K562 (cell line): Measurements from ENCODE around the gene GAL3ST2. TPM values are rescaled to one million over a fixed set of nuclear protein-coding genes. Genes with fewer than 3 reads are reported as not detected.

Experiments
- CBX1 ChIP-seq: sonication (generic); IDR thresholded peaks from 2 replicates; pipeline ENCODE4 v1.6.1; 2016; ENCODE audit warnings: antibody characterized with exemption, low read depth, mild to moderate bottlenecking
- CREB3L1 ChIP-seq: fragments of 450-650 bp; IDR thresholded peaks from 2 replicates; pipeline ENCODE4 v1.6.1; 2014; ENCODE audit warnings: low read depth, mild to moderate bottlenecking, moderate library complexity, borderline replicate concordance
- GATAD2A ChIP-seq: fragments of 450-650 bp; IDR thresholded peaks from 2 replicates; pipeline ENCODE4 v1.6.1; 2017
- HDAC8 ChIP-seq: fragments of 450-650 bp; IDR thresholded peaks from 2 replicates; pipeline ENCODE4 v1.6.1; 2016; ENCODE audit warnings: mild to moderate bottlenecking, missing genetic modification characterization, moderate library complexity, missing compliant biosample characterization
- ILF3 ChIP-seq: fragments of 450-650 bp; IDR thresholded peaks from 2 replicates; pipeline ENCODE4 v1.6.1; 2018; ENCODE audit warnings: antibody characterized with exemption, mild to moderate bottlenecking, moderate library complexity, borderline replicate concordance
- KLF10 ChIP-seq: fragments of 250-450 bp; sonication (Bioruptor Pico); IDR thresholded peaks from 2 replicates; pipeline ENCODE4 v1.6.1; 2021; ENCODE audit warnings: matching md5 sums
- L3MBTL2 ChIP-seq: fragments of 450-650 bp; IDR thresholded peaks from 2 replicates; pipeline ENCODE4 v1.6.1; 2016; ENCODE audit warnings: mild to moderate bottlenecking, moderate library complexity
- MAZ ChIP-seq, 2 experiments: fragments of 450-650 bp in 1 of 2; sonication (generic) in 1 of 2; formaldehyde crosslinking; IDR thresholded peaks in 1 of 2; conservative IDR thresholded peaks in 1 of 2; 2 replicates each; pipeline versions ENCODE4 v1.4.0 to v1.5.0; 2020; ENCODE audit warnings: mild to moderate bottlenecking in 1 of 2, missing genetic modification reagents in 1 of 2
- RAD51 ChIP-seq: fragments of 450-650 bp; IDR thresholded peaks from 2 replicates; pipeline ENCODE4 v1.7.1; 2016; ENCODE audit warnings: low read depth, mild to moderate bottlenecking, borderline replicate concordance
- RHOXF2B ChIP-seq: fragments of 250-450 bp; sonication (Bioruptor Pico); conservative IDR thresholded peaks from 2 replicates; pipeline ENCODE4 v1.5.1; 2021
- SLC30A9 ChIP-seq: fragments of 250-450 bp; sonication (Bioruptor Pico); IDR thresholded peaks from 2 replicates; pipeline ENCODE4 v1.8.0; 2022; ENCODE audit warnings: mild to moderate bottlenecking, moderate library complexity
- SMARCB1 ChIP-seq: IDR thresholded peaks from 2 replicates; pipeline ENCODE4 v1.6.1; 2011; ENCODE audit warnings: improper control_type of control experiment, low read depth; ENCODE audit not compliant: insufficient read length
- SRSF1 ChIP-seq: fragments of 200-400 bp; formaldehyde crosslinking; IDR thresholded peaks from 2 replicates; pipeline ENCODE4 v1.6.1; 2017; ENCODE audit warnings: mild to moderate bottlenecking, low read depth, low read length, moderate library complexity
- TAF1 ChIP-seq: IDR thresholded peaks from 2 replicates; pipeline ENCODE4 v1.6.1; 2011; ENCODE audit warnings: mild to moderate bottlenecking, low read length, moderate library complexity; ENCODE audit not compliant: insufficient read depth, control insufficient read depth, severe bottlenecking; ENCODE audit errors: extremely low read depth
- USF1 ChIP-seq: sonication (generic); formaldehyde crosslinking; IDR thresholded peaks from 2 replicates; pipeline ENCODE4 v1.9.0; 2022; ENCODE audit warnings: mild to moderate bottlenecking, missing genetic modification reagents
- USF2 ChIP-seq: sonication (generic); formaldehyde crosslinking; IDR thresholded peaks from 2 replicates; pipeline ENCODE4 v1.5.0; 2020; ENCODE audit warnings: missing genetic modification reagents
- ZNF140 ChIP-seq: fragments of 250-450 bp; sonication (Bioruptor Pico); IDR thresholded peaks from 2 replicates; pipeline ENCODE4 v1.8.0; 2021; ENCODE audit warnings: moderate library complexity, mild to moderate bottlenecking, inconsistent platforms
- ZSCAN32 ChIP-seq: fragments of 450-650 bp; formaldehyde crosslinking; IDR thresholded peaks from 2 replicates; pipeline ENCODE4 v1.4.0; 2020; ENCODE audit warnings: mild to moderate bottlenecking, moderate library complexity
- polyA plus RNA-seq, 8 experiments: library from polyadenylated mRNA; depleted of rRNA in 4 of 8; stranded (reverse) in 5 of 8; unstranded in 3 of 8; fragments of >200 nt; fragmentation: Nextera tagmentation in 2 of 8; fragmentation: Illumina TruSeq in 1 of 8; extraction: Ambion mirVana in 2 of 8; extraction: Trizol in 1 of 8; gene quantifications; 2 replicates each; pipeline versions ENCODE4 v1.2.1 to v1.2.3, GENCODE V29; 2011 to 2014; ENCODE audit warnings: inconsistent platforms in 1 of 8, missing spikeins in 1 of 8
- total RNA-seq, 7 experiments: library from RNA; depleted of rRNA in 6 of 7; stranded (reverse); fragments of >200 nt in 6 of 7; fragmentation: Illumina TruSeq in 2 of 7; extraction: Trizol in 2 of 7; gene quantifications; 2 replicates each; pipeline versions ENCODE4 v1.2.1 to v1.2.3, GENCODE V29; 2011 to 2021; ENCODE audit warnings: low replicate concordance in 1 of 7
- TF ChIP-seq, protein P1 (sequence below): fragments of 450-650 bp; formaldehyde crosslinking; IDR thresholded peaks from 2 replicates; pipeline ENCODE4 v1.4.0; 2020; ENCODE audit warnings: mild to moderate bottlenecking, moderate library complexity
- TF ChIP-seq, protein P2 (sequence below): sonication (generic); formaldehyde crosslinking; IDR thresholded peaks from 2 replicates; pipeline ENCODE4 v1.8.0; 2022; ENCODE audit warnings: mild to moderate bottlenecking, missing genetic modification reagents

The GAL3ST2 gene
- total and polyA plus RNA-seq, 9 of the 15 experiments (the other 6 are each of a cell fraction or from before 2014, with no cell fraction given): 0.42 TPM; not detected in 8

DNA sequence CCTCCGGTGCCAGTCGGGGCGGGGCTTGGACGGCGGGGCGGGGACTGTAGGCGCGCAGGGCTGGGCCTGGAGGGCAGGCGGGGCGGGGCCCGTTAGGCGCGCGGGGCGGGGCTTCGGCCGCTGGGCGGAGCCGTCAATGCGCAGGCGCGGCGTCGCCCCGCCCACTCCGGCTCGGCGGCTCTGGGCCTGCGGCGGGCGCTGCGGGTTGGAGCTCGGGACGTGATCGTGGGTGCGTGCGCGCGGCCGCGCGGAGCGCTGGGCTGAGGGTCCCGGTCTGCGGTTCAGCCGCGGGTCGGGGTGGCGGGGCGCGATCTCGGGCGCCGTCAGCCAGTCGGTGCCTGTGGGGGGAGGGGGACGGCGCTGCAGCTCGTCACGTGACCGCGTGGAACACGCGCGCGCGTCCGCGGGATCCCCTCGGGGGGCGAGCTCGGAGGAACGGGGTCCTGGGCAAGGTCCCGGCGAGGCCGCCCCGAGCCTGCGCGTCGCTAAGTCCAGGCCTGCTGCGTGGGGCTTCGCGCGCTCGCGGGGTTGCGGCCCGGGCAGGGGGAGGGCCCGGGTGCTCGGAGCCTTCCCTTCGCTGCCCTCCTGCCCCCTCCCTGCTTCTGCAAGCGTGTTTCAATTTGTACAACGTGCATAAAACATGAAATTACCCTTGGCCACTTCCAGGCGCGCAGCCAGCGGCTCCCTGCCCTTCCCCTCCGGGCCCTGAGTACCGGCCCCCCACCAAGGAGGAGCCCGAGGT, 42.0 kb upstream of the GAL3ST2 start, which contains the start of gene D2HGDH (continued):
- TF ChIP-seq, protein P1, sequence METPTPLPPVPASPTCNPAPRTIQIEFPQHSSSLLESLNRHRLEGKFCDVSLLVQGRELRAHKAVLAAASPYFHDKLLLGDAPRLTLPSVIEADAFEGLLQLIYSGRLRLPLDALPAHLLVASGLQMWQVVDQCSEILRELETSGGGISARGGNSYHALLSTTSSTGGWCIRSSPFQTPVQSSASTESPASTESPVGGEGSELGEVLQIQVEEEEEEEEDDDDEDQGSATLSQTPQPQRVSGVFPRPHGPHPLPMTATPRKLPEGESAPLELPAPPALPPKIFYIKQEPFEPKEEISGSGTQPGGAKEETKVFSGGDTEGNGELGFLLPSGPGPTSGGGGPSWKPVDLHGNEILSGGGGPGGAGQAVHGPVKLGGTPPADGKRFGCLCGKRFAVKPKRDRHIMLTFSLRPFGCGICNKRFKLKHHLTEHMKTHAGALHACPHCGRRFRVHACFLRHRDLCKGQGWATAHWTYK (CRISPR knock-in tag): peak; percentile 48
- no peak for TF ChIP-seq SMARCB1
- no peak for TF ChIP-seq KLF10 (CRISPR knock-in tag)
- TF ChIP-seq USF2 (CRISPR knock-in tag): peak; percentile 92
- TF ChIP-seq CBX1: peak; percentile 56; the same call in 1 of the 2 replicates
- TF ChIP-seq SLC30A9 (CRISPR knock-in tag): no peak
- TF ChIP-seq RHOXF2B: no peak
- TF ChIP-seq SRSF1: 0 out of 2 replicates have a peak, but pooled peaks have one; percentile 66
- peak; percentile 68 for TF ChIP-seq TAF1
- peak; percentile 82 for TF ChIP-seq RAD51
- no peak for TF ChIP-seq ZNF140 (CRISPR knock-in tag)
- peak; percentile 94 for TF ChIP-seq GATAD2A
- peak; percentile 93 for TF ChIP-seq USF1
- TF ChIP-seq CREB3L1: no peak
- peak; percentile 22; the same call in 1 of the 2 replicates for TF ChIP-seq ILF3
- peak in 1 of 2 experiments; percentile 78; a peak in 3 of 4 replicates for TF ChIP-seq MAZ (CRISPR knock-in tag; conservative IDR thresholded peaks at IDR 0.05 in 1 of 2, IDR thresholded peaks at IDR 0.05 in 1 of 2)
- TF ChIP-seq L3MBTL2: peak; percentile 70
- TF ChIP-seq ZSCAN32 (CRISPR knock-in tag): 0 out of 2 replicates have a peak, but pooled peaks have one; percentile 18
- no peak for TF ChIP-seq HDAC8 (tag)
- TF ChIP-seq, protein P2, sequence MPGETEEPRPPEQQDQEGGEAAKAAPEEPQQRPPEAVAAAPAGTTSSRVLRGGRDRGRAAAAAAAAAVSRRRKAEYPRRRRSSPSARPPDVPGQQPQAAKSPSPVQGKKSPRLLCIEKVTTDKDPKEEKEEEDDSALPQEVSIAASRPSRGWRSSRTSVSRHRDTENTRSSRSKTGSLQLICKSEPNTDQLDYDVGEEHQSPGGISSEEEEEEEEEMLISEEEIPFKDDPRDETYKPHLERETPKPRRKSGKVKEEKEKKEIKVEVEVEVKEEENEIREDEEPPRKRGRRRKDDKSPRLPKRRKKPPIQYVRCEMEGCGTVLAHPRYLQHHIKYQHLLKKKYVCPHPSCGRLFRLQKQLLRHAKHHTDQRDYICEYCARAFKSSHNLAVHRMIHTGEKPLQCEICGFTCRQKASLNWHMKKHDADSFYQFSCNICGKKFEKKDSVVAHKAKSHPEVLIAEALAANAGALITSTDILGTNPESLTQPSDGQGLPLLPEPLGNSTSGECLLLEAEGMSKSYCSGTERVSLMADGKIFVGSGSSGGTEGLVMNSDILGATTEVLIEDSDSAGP: no peak
